SK-N-MC (cell line): Measurements from ENCODE around the gene RAB11FIP3.

Experiments
- EZH2 ChIP-seq: fragments of 200-600 bp; sonication (generic); IDR thresholded peaks from one replicate; pipeline ENCODE4 v1.6.1; 2017; ENCODE audit warnings: antibody characterized with exemption
- POLR2AphosphoS5 ChIP-seq: IDR thresholded peaks from 2 replicates; pipeline ENCODE4 v1.6.1; 2012; ENCODE audit warnings: mild to moderate bottlenecking, low read depth, low read length, borderline replicate concordance

- TF ChIP-seq POLR2AphosphoS5 (no peak), EZH2 (no peak)
Measured at GRCh38 chr16:377419-377951, 48.0 kb upstream of the RAB11FIP3 start.
